Panc1 (cell line): Measurements from ENCODE around the gene TMEM132C. TPM values are rescaled to one million over a fixed set of nuclear protein-coding genes. Genes with fewer than 3 reads are reported as not detected.

Experiments
- ATAC-seq: fragments of 200-7000 bp; cut with Tn5 transposase; 2 replicates; pipeline ENCODE4 v1.9.1; 2020; ENCODE audit warnings: mild to moderate bottlenecking, moderate library complexity
- BruUV-seq: library from RNA; stranded (reverse); fragments of 400-500 nt; replicated peaks from 2 replicates; lab custom pipeline; 2021; lab: Mats Ljungman, UMichigan
- CTCF ChIA-PET: fragments of 300-600 bp; sonication (Branson Sonifier 250); formaldehyde crosslinking; loops from one replicate; lab custom pipeline; 2022; ENCODE audit warnings: antibody characterized with exemption; lab: Charles Lee
- POLR2A ChIA-PET: fragments of 300-600 bp; sonication (Branson Sonifier 250); formaldehyde crosslinking; loops from one replicate; lab custom pipeline; 2022; ENCODE audit warnings: antibody characterized with exemption; lab: Charles Lee
- DNase-seq: peaks from one replicate; pipeline ENCODE4 v3.0.0-alpha.2; 2010; ENCODE audit warnings: low read depth, low spot score
- H3K27ac ChIP-seq: 2 replicates; pipeline ENCODE4 v1.5.1; 2011; ENCODE audit warnings: mild to moderate bottlenecking, low read length, inconsistent platforms
- H3K27me3 ChIP-seq: fragments of 200-500 bp; sonication (Bioruptor generic); 2 replicates; pipeline ENCODE4 v1.6.0; 2014; ENCODE audit warnings: low read length, inconsistent platforms; ENCODE audit not compliant: control insufficient read depth, insufficient read depth
- H3K36me3 ChIP-seq: fragments of 200-500 bp; sonication (Bioruptor generic); 2 replicates; pipeline ENCODE4 v1.5.1; 2014; ENCODE audit warnings: inconsistent platforms, mild to moderate bottlenecking, low read length, moderate library complexity; ENCODE audit not compliant: control insufficient read depth, insufficient read depth
- H3K4me1 ChIP-seq: 2 replicates; pipeline ENCODE4 v1.5.1; 2011; ENCODE audit warnings: inconsistent platforms, mild to moderate bottlenecking, low read length, moderate library complexity; ENCODE audit not compliant: control insufficient read depth, insufficient read depth
- H3K4me3 ChIP-seq, 2 experiments: 2 replicates each; pipeline ENCODE4 v1.5.1; 2011 to 2012; ENCODE audit warnings: low read depth in 2 of 2, low read length in 2 of 2, mild to moderate bottlenecking in 2 of 2, inconsistent platforms in 1 of 2, moderate library complexity in 1 of 2
- H3K9me3 ChIP-seq: fragments of 200-500 bp; sonication (Bioruptor generic); 2 replicates; pipeline ENCODE4 v1.5.1; 2014; ENCODE audit warnings: low read depth, mild to moderate bottlenecking, inconsistent platforms, low read length, moderate library complexity; ENCODE audit not compliant: control insufficient read depth, insufficient read depth
- CTCF ChIP-seq: fragments of 450-650 bp; IDR thresholded peaks from 2 replicates; pipeline ENCODE4 v1.5.1; 2017; ENCODE audit warnings: mild to moderate bottlenecking
- POLR2AphosphoS5 ChIP-seq: IDR thresholded peaks from 2 replicates; pipeline ENCODE4 v1.6.1; 2012; ENCODE audit warnings: mild to moderate bottlenecking, low read depth, low read length, moderate library complexity
- REST ChIP-seq, 2 experiments: IDR thresholded peaks; 2 replicates each; pipeline ENCODE4 v1.6.1; 2011 to 2012; ENCODE audit warnings: low read depth in 2 of 2, control low read depth in 1 of 2, low read length in 1 of 2, mild to moderate bottlenecking in 1 of 2, moderate library complexity in 1 of 2; ENCODE audit not compliant: insufficient read depth in 1 of 2
- SIN3A ChIP-seq: IDR thresholded peaks from 2 replicates; pipeline ENCODE4 v1.6.1; 2012; ENCODE audit warnings: low read depth, mild to moderate bottlenecking, low read length, moderate library complexity, borderline replicate concordance; ENCODE audit not compliant: insufficient read depth
- TCF7L2 ChIP-seq: IDR thresholded peaks from 2 replicates; pipeline ENCODE4 v1.6.1; 2011; ENCODE audit warnings: mild to moderate bottlenecking, low read depth, low read length, inconsistent platforms
- in situ Hi-C: cut with HindIII; loops from 2 replicates; pipeline ENCODE4 v1.10.0; 2016; ENCODE audit warnings: low sequenced_read_pairs, low pct_unique_long_range_greater_than_20kb
- intact Hi-C: fragments of 100-400 bp; cut with micrococcal nuclease; formaldehyde crosslinking; loops from one replicate; pipeline ENCODE4 v1.10.0; 2022; ENCODE audit not compliant: unreplicated experiment
- total RNA-seq: library from RNA; stranded (reverse); gene quantifications from one replicate; pipeline ENCODE4 v1.2.1, GENCODE V29; 2021; ENCODE audit not compliant: unreplicated experiment

TMEM132C gene
- total RNA-seq, 1 experiment from 2014 or later = not detected

GRCh38 chr12:128661226-128661569 is 394.2 kb downstream of the TMEM132C start:
- intact Hi-C loops (no loop called here), in situ Hi-C loops (no loop called here)
- no peak for ATAC-seq
- CTCF ChIA-PET = no interaction called here
- Histone ChIP-seq H3K4me1 (no peaks in the 10 kb centered on the region), H3K4me3 (no peak overlapping the region), H3K27me3 (no peaks in the 10 kb centered on the region), H3K27ac (no peak overlapping the region), H3K9me3 (no peaks in the 10 kb centered on the region), H3K36me3 (no peaks in the 10 kb centered on the region)
- BruUV-seq = no TSS peak
- TF ChIP-seq CTCF (no peak), TCF7L2 (no peak), POLR2AphosphoS5 (no peak), REST (IDR thresholded peaks at IDR 0.05; ENCODE audit: insufficient read depth in 1 of 2, low read depth in 2 of 2, low read length in 1 of 2) (no peak), SIN3A (no peak)
- no peak for DNase-seq
- POLR2A ChIA-PET = no interaction called here

DNA sequence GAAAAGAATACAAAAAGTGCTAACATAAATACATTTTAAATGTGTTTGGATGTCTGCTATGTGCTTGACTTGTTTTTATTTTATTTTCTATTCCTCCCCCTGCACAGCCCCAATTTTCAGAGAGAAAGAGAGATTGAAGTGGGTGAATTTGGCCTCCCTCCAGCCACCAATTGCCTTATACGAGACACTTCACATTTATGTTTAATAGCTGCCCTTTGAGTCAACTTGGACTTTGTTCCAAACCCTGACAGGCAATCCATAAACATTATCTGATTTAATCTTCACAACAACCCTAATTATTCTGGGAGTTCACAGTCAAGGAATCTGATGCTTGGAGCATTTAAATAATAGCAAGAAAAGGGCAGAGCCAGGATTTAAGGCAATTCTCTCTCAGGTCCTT is 395.1 kb downstream of the TMEM132C start:
- POLR2A ChIA-PET = no interaction called here
- no peak overlapping the region for H3K4me3 ChIP-seq
- no TSS peak for BruUV-seq
- DNase-seq (no peak), ATAC-seq (no peak)
- no peaks in the 10 kb centered on the region for H3K27me3 ChIP-seq
- TF ChIP-seq POLR2AphosphoS5 (no peak), REST (IDR thresholded peaks at IDR 0.05; ENCODE audit: insufficient read depth in 1 of 2, low read depth in 2 of 2, low read length in 1 of 2) (no peak), CTCF (no peak), TCF7L2 (no peak), SIN3A (no peak)
- no peaks in the 10 kb centered on the region for H3K4me1 ChIP-seq
- H3K9me3 ChIP-seq = no peaks in the 10 kb centered on the region
- H3K36me3 ChIP-seq = no peaks in the 10 kb centered on the region
- H3K27ac ChIP-seq = no peak overlapping the region
- CTCF ChIA-PET = no interaction called here
- in situ Hi-C loops (no loop called here), intact Hi-C loops (no loop called here)
